ENCODE data around the gene TYK2.

Gene TYK2

GRCh38 chr19:10315335-10316214 is 64.8 kb downstream of the TYK2 start, which contains the start of gene FDX2:
TSS of gene FDX2 (minus strand) at chr19:10316015. CDS start at chr19:10315996, 19 bp downstream.
- DNase-seq (ENCODE audit: low read depth in 2 of 2): peak; percentile 82 to 88

DNA sequence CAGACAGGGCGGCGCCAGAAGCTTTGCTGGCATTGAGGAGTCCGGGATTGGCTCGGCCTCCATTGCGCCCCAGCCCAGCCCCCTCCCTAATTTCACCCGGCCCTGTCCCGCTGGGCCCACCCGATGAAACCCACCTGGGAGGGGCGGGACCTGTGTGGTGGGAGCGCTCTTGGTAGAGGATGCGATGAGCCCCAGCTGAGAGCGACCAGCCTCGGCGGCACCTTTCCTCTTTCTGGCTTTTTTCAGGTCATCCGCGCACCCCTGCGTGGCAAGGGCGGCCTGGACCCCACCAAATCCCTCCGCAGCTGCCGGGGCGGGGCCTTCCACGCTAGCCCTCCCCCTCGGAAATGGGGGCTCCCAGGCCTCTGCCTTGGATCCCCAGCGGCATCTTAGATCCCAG is 70.9 kb downstream of the TYK2 start, which contains the start of gene ZGLP1:
ZGLP1 (minus strand) TSS at position 393 of the 400 bp plus-strand sequence.
- DNase-seq (ENCODE audit: low read depth in 2 of 2): no peak

GRCh38 chr19:10306327-10306726 is 74.0 kb downstream of the TYK2 start:
- DNase-seq (ENCODE audit: low read depth in 2 of 2): no peak

- no peak for DNase-seq (ENCODE audit: low read depth in 2 of 2)
Observed at GRCh38 chr19:10305139-10305806, 75.1 kb downstream of the TYK2 start.

Measured in stimulated activated CD8-positive, alpha-beta memory T cell treated with anti-CD3 and anti-CD28 coated beads, Interleukin-2, amount 100 ng/mL, for 1 hour (primary cell).